Endothelial cell of umbilical vein (primary cell): ENCODE measurements around the gene FOXN1.

Experiments used
- GATA2 ChIP-seq: IDR thresholded peaks from 2 replicates; pipeline ENCODE4 v1.7.0; 2011; ENCODE audit warnings: low read depth, mild to moderate bottlenecking, moderate library complexity, mixed read lengths, low read length; ENCODE audit not compliant: insufficient read length, insufficient read depth
- POLR2A ChIP-seq: IDR thresholded peaks from 2 replicates; pipeline ENCODE4 v1.6.1; 2012; ENCODE audit warnings: low read depth, mild to moderate bottlenecking, control low read depth, low read length
- TF ChIP-seq, protein P1 (sequence below), 2 donors: IDR thresholded peaks; 1 replicate in 1 of 2; 2 replicates in 1 of 2; pipeline ENCODE4 v1.5.1; 2011; ENCODE audit warnings: low read length in 2 of 2, mild to moderate bottlenecking in 2 of 2, moderate library complexity in 2 of 2, control low read depth in 1 of 2, inconsistent platforms in 1 of 2, low read depth in 1 of 2; ENCODE audit not compliant: insufficient read depth in 1 of 2; ENCODE audit errors: extremely low read depth in 1 of 2

DNA sequence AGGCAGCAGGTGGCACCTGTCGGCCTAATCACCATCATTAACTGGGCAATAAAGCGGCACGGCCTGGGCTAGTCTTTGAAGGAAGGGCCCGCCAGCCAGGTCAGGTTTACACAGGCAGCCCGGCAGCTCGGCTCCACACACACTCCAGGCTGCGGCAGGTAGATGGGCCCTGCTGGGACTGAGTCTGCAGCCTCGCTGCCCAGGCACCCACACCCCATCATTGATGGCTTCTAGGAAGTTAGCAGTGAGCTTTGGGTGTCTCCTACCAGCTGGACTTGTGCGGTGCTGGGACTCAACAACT lies 6.8 kb upstream of the FOXN1 start:
- TF ChIP-seq POLR2A (no peak), GATA2 (no peak)
- TF ChIP-seq, protein P1, sequence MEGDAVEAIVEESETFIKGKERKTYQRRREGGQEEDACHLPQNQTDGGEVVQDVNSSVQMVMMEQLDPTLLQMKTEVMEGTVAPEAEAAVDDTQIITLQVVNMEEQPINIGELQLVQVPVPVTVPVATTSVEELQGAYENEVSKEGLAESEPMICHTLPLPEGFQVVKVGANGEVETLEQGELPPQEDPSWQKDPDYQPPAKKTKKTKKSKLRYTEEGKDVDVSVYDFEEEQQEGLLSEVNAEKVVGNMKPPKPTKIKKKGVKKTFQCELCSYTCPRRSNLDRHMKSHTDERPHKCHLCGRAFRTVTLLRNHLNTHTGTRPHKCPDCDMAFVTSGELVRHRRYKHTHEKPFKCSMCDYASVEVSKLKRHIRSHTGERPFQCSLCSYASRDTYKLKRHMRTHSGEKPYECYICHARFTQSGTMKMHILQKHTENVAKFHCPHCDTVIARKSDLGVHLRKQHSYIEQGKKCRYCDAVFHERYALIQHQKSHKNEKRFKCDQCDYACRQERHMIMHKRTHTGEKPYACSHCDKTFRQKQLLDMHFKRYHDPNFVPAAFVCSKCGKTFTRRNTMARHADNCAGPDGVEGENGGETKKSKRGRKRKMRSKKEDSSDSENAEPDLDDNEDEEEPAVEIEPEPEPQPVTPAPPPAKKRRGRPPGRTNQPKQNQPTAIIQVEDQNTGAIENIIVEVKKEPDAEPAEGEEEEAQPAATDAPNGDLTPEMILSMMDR (IDR thresholded peaks at IDR 0.05; ENCODE audit: extremely low read depth in 1 of 2, insufficient read depth in 1 of 2, low read depth in 1 of 2, low read length in 2 of 2) = no peak
